Natural killer cell (primary cell): ENCODE measurements around the gene VSIG8. TPM values are rescaled to one million over a fixed set of nuclear protein-coding genes. Genes with fewer than 3 reads are reported as not detected.

Experiments used
- ATAC-seq, 3 donors: fragments of 150-1000 bp in 2 of 3; fragments of 200-7000 bp in 1 of 3; cut with Tn5 transposase; 1 replicate in 1 of 3; 2 replicates in 2 of 3; pipeline ENCODE4 v1.10.0; 2021; ENCODE audit warnings: mild to moderate bottlenecking in 2 of 3, moderate library complexity in 2 of 3
- DNase-seq, 2 donors: peaks; one replicate each; pipeline versions ENCODE4 v3.0.0 to v3.0.0-alpha.2; 2013 to 2021; ENCODE audit warnings: mixed read lengths in 1 of 2
- H3K27ac ChIP-seq: one replicate; pipeline ENCODE4 v1.5.1; 2013; ENCODE audit warnings: mild to moderate bottlenecking, low read length
- H3K27me3 ChIP-seq: one replicate; pipeline ENCODE4 v1.6.1; 2013; ENCODE audit warnings: low read length; ENCODE audit not compliant: control insufficient read depth, insufficient read depth
- H3K36me3 ChIP-seq: one replicate; pipeline ENCODE4 v1.6.1; 2013; ENCODE audit warnings: low read length; ENCODE audit not compliant: control insufficient read depth, insufficient read depth
- H3K4me1 ChIP-seq: one replicate; pipeline ENCODE4 v1.6.1; 2013; ENCODE audit warnings: low read length; ENCODE audit not compliant: control insufficient read depth, insufficient read depth
- H3K4me3 ChIP-seq: one replicate; pipeline ENCODE4 v1.5.1; 2013; ENCODE audit warnings: low read length
- H3K9me3 ChIP-seq: one replicate; pipeline ENCODE4 v1.6.1; 2013; ENCODE audit warnings: low read length; ENCODE audit not compliant: control insufficient read depth, insufficient read depth
- H3K27ac Mint-ChIP-seq, 2 donors: one replicate each; pipeline ENCODE4 v1.8.0; 2022; ENCODE audit warnings: mild to moderate bottlenecking in 2 of 2, mixed read lengths in 2 of 2, moderate library complexity in 1 of 2
- H3K27me3 Mint-ChIP-seq, 2 donors: one replicate each; pipeline ENCODE4 v1.8.0; 2022; ENCODE audit warnings: low read depth in 2 of 2, mixed read lengths in 2 of 2
- H3K36me3 Mint-ChIP-seq: one replicate; pipeline ENCODE4 v1.8.0; 2022; ENCODE audit warnings: mixed read lengths
- H3K4me1 Mint-ChIP-seq, 2 donors: one replicate each; pipeline ENCODE4 v1.8.0; 2022; ENCODE audit warnings: mixed read lengths in 2 of 2
- H3K4me3 Mint-ChIP-seq: one replicate; pipeline ENCODE4 v1.8.0; 2022; ENCODE audit warnings: mild to moderate bottlenecking, moderate library complexity, mixed read lengths
- H3K9me3 Mint-ChIP-seq, 2 donors: one replicate each; pipeline ENCODE4 v1.8.0; 2022; ENCODE audit warnings: mixed read lengths in 2 of 2
- WGBS: methylation state at CpG from one replicate; pipeline ENCODE4 v1.1.7; 2013; ENCODE audit warnings: missing lambda C conversion rate; ENCODE audit not compliant: insufficient coverage; 5-methylcytosine and 5-hydroxymethylcytosine counted together
- intact Hi-C: fragments of 100-400 bp; cut with micrococcal nuclease; formaldehyde crosslinking; loops from one replicate; pipeline ENCODE4 v1.14.2; 2022
- total RNA-seq, 4 donors: library from RNA; stranded (reverse); fragments of 120-200 nt in 1 of 4; gene quantifications; one replicate each; pipeline versions ENCODE4 v1.2.3 to v1.2.4, GENCODE V29; 2013 to 2022
- TF ChIP-seq, protein P1 (sequence below): fragments of 200-600 bp; IDR thresholded peaks from one replicate; pipeline ENCODE4 v1.8.0; 2022; ENCODE audit warnings: antibody characterized with exemption

The VSIG8 gene
- total RNA-seq, 3 donors from 2014 or later (not counting 1 experiment from before 2014, with no cell fraction given), result not detected

DNA sequence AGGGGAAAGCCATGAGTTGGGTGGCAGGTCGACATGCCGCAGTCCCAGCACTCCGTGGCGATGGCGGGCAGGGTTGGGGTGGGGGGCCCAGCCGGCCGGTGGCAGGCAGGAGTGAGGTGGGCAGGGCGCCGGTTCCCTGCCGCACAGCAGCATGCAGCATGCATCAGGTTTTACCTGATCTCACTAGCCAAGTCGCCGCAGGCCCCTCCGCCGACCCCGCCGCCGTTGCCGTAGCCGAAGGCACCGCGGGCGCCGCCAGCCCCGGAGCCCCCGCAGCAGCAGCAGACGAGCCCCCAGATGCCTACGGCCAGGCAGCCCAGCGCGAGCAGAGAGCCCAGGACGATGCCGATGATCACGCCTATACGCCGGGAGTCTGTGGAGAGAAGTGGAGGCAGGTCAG, 6.7 kb downstream of the VSIG8 start:
- ATAC-seq, result no peak
- Mint-ChIP-seq H3K27ac (peak overlapping the region; percentile 43 to 79), H3K36me3 (no peaks in the 10 kb centered on the region), H3K4me3 (no peak overlapping the region), H3K9me3 (no peaks in the 10 kb centered on the region), H3K4me1 (peaks cover 15 to 28% of the 10 kb centered on the region in 2 donors), H3K27me3 (no peaks in the 10 kb centered on the region)
- Histone ChIP-seq H3K27ac (no peak overlapping the region), H3K4me1 (peaks cover 14% of the 10 kb centered on the region), H3K36me3 (no peaks in the 10 kb centered on the region), H3K9me3 (no peaks in the 10 kb centered on the region), H3K4me3 (no peak overlapping the region), H3K27me3 (no peaks in the 10 kb centered on the region)
- DNase-seq, result no peak
- 95% methylated on average over 34 of the region's 34 CpGs for WGBS
- intact Hi-C loops, result no loop called here
- TF ChIP-seq, protein P1, sequence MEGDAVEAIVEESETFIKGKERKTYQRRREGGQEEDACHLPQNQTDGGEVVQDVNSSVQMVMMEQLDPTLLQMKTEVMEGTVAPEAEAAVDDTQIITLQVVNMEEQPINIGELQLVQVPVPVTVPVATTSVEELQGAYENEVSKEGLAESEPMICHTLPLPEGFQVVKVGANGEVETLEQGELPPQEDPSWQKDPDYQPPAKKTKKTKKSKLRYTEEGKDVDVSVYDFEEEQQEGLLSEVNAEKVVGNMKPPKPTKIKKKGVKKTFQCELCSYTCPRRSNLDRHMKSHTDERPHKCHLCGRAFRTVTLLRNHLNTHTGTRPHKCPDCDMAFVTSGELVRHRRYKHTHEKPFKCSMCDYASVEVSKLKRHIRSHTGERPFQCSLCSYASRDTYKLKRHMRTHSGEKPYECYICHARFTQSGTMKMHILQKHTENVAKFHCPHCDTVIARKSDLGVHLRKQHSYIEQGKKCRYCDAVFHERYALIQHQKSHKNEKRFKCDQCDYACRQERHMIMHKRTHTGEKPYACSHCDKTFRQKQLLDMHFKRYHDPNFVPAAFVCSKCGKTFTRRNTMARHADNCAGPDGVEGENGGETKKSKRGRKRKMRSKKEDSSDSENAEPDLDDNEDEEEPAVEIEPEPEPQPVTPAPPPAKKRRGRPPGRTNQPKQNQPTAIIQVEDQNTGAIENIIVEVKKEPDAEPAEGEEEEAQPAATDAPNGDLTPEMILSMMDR, result no peak

DNA sequence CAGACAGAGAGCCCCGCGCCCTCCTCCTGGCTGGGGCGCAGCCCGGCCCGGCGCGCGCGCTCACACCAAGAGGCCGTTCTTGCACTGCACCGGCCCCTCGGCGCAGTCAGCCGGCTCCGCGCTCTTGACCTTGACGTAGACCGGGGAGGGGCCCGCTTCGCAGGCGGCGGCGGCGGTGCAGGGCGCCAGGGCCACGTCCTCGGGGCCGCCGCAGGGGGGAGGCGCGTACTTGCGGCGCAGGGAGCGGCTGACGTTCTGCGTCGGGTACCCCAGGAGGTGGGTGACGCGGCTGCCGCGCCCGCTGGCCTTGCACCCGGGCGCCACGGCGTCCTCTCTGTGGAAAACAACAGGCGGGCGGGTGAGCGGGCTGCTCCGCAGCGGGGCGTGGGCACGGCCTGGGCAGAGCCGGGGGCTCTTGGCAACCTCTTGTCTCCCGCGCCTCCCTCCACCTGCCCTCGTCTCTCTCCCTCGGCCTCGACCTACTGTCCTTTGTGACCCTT, 7.7 kb downstream of the VSIG8 start:
- TF ChIP-seq, protein P1, result no peak
- peaks cover 14% of the 10 kb centered on the region for H3K4me1 ChIP-seq
- Mint-ChIP-seq H3K36me3 (no peaks in the 10 kb centered on the region), H3K27ac (peak overlapping the region; percentile 43 to 79), H3K4me1 (peaks cover 15 to 28% of the 10 kb centered on the region in 2 donors), H3K4me3 (peak overlapping the region; percentile 92), H3K27me3 (peaks cover 0 to 3% of the 10 kb centered on the region in 2 donors), H3K9me3 (no peaks in the 10 kb centered on the region)
- ATAC-seq (peak; percentile 85 to 91 (median 88)), DNase-seq (peak; percentile 60 to 81)
- WGBS, result under 1% methylated on average over 59 of the region's 59 CpGs
- H3K27me3 ChIP-seq, result no peaks in the 10 kb centered on the region
- H3K4me3 ChIP-seq, result peak overlapping the region; percentile 57
- intact Hi-C loops, result loop anchor here (5.0 kb wide), 1 partner anchor 52 kb away; the partner anchor contains the start of gene FCRL6
- no peaks in the 10 kb centered on the region for H3K36me3 ChIP-seq
- no peaks in the 10 kb centered on the region for H3K9me3 ChIP-seq
- H3K27ac ChIP-seq, result peak overlapping the region; percentile 81

GRCh38 chr1:159854116-159854692, 8.3 kb downstream of the VSIG8 start:
- DNase-seq (peak in 1 of 2 donors; percentile 35), ATAC-seq (peak; percentile 11 to 18 (median 13))
- Histone ChIP-seq H3K36me3 (no peaks in the 10 kb centered on the region), H3K4me1 (peaks cover 14% of the 10 kb centered on the region), H3K4me3 (peak overlapping the region; percentile 56), H3K27me3 (no peaks in the 10 kb centered on the region), H3K9me3 (no peaks in the 10 kb centered on the region), H3K27ac (peak overlapping the region; percentile 81)
- H3K27ac Mint-ChIP-seq, result peak overlapping the region; percentile 79 to 85
- peaks cover 0 to 3% of the 10 kb centered on the region in 2 donors for H3K27me3 Mint-ChIP-seq
- no peaks in the 10 kb centered on the region for H3K9me3 Mint-ChIP-seq
- under 1% methylated on average over 31 of the region's 31 CpGs for WGBS
- intact Hi-C loops, result loop anchor here (5.0 kb wide), 1 partner anchor 52 kb away; the partner anchor contains the start of gene FCRL6
- TF ChIP-seq, protein P1, result no peak
- H3K36me3 Mint-ChIP-seq, result no peaks in the 10 kb centered on the region
- peaks cover 16 to 28% of the 10 kb centered on the region in 2 donors for H3K4me1 Mint-ChIP-seq
- peak overlapping the region; percentile 86 for H3K4me3 Mint-ChIP-seq
